ENCODE results near the gene SMARCC1.

The SMARCC1 gene

GRCh38 chr3:47590216-47590615 lies 191.5 kb downstream of the SMARCC1 start:
- no peak for TF ChIP-seq CTCF (IDR thresholded peaks at IDR 0.05; ENCODE audit: insufficient read depth, low read length, missing control alignments)
- no peak for DNase-seq (ENCODE audit: low read depth, low spot score)
- no peak overlapping the region for H3K4me3 ChIP-seq (ENCODE audit: low read depth, low read length)
- ChIA-PET CTCF (interaction anchor here (1.1 kb wide), 1 partner anchor 69 kb away, joined by 5 read pairs; no protein-coding TSS in a partner anchor), POLR2A (no interaction called here)

GRCh38 chr3:47588587-47588986 lies 193.1 kb downstream of the SMARCC1 start:
- CTCF ChIA-PET = no interaction called here
- no peak for TF ChIP-seq CTCF (IDR thresholded peaks at IDR 0.05; ENCODE audit: insufficient read depth, low read length, missing control alignments)
- no peak for DNase-seq (ENCODE audit: low read depth, low spot score)
- POLR2A ChIA-PET = no interaction called here
- H3K4me3 ChIP-seq (ENCODE audit: low read depth, low read length) = no peak overlapping the region

GRCh38 chr3:47588053-47588452 lies 193.6 kb downstream of the SMARCC1 start:
- H3K4me3 ChIP-seq (ENCODE audit: low read depth, low read length) = no peak overlapping the region
- ChIA-PET POLR2A (no interaction called here), CTCF (no interaction called here)
- TF ChIP-seq CTCF (IDR thresholded peaks at IDR 0.05; ENCODE audit: insufficient read depth, low read length, missing control alignments) = no peak
- no peak for DNase-seq (ENCODE audit: low read depth, low spot score)

- ChIA-PET CTCF (interaction anchor here (1.2 kb wide), 1 partner anchor 64 kb away, joined by 3 read pairs; no protein-coding TSS in a partner anchor), POLR2A (no interaction called here)
- DNase-seq (ENCODE audit: low read depth, low spot score) = peak; percentile 9
- no peak overlapping the region for H3K4me3 ChIP-seq (ENCODE audit: low read depth, low read length)
- TF ChIP-seq CTCF (IDR thresholded peaks at IDR 0.05; ENCODE audit: insufficient read depth, low read length, missing control alignments) = no peak
These were observed 194.9 kb downstream of the SMARCC1 start for GRCh38 chr3:47586746-47587145.

- no peak for TF ChIP-seq CTCF (IDR thresholded peaks at IDR 0.05; ENCODE audit: insufficient read depth, low read length, missing control alignments)
- no peak for DNase-seq (ENCODE audit: low read depth, low spot score)
- no peak overlapping the region for H3K4me3 ChIP-seq (ENCODE audit: low read depth, low read length)
- POLR2A ChIA-PET = no interaction called here
- CTCF ChIA-PET = no interaction called here
These were observed 198.2 kb downstream of the SMARCC1 start for GRCh38 chr3:47583320-47584075.

- no peak for TF ChIP-seq CTCF (IDR thresholded peaks at IDR 0.05; ENCODE audit: insufficient read depth, low read length, missing control alignments)
- ChIA-PET POLR2A (no interaction called here), CTCF (interaction anchor here (0.6 kb wide), 1 partner anchor 666 kb away, joined by 4 read pairs; no protein-coding TSS in a partner anchor)
- no peak for DNase-seq (ENCODE audit: low read depth, low spot score)
- H3K4me3 ChIP-seq (ENCODE audit: low read depth, low read length) = no peak overlapping the region
These were observed 199.9 kb downstream of the SMARCC1 start for GRCh38 chr3:47581835-47582234.

Data from AG04449 (cell line).